Measurements from ENCODE around the gene SUPT20HL2. TPM values are rescaled to one million over a fixed set of nuclear protein-coding genes. Genes with fewer than 3 reads are reported as not detected.
"Not testable (repeated sequence)": the region's sequence is repeated elsewhere in the genome, so short reads cannot be mapped to it uniquely, and the experiment has no call there.

Gene SUPT20HL2
- total and polyA plus RNA-seq, 5 donors from 2014 or later = not detected

- not testable (repeated sequence) for H3K36me3 ChIP-seq (ENCODE audit: control insufficient read depth, insufficient read depth, low read length); H3K4me3 ChIP-seq (ENCODE audit: low read depth, low read length); H3K27ac Mint-ChIP-seq; H3K4me1 Mint-ChIP-seq; H3K4me3 Mint-ChIP-seq; H3K9me3 Mint-ChIP-seq; H3K4me1 ChIP-seq (ENCODE audit: control insufficient read depth, insufficient read depth, low read length, poor library complexity, severe bottlenecking); H3K36me3 Mint-ChIP-seq; H3K27ac ChIP-seq (ENCODE audit: insufficient read depth, low read length, poor library complexity, severe bottlenecking); ATAC-seq (ENCODE audit: low read depth in 2 of 2); H3K9me3 ChIP-seq (ENCODE audit: control insufficient read depth in 2 of 2, low read length in 2 of 2); H3K27me3 ChIP-seq (ENCODE audit: control insufficient read depth, insufficient read depth, low read length); DNase-seq
- peaks cover 11% of the 10 kb centered on the region for H3K27me3 Mint-ChIP-seq
These were observed 5.1 kb downstream of the SUPT20HL2 start for GRCh38 chrX:24308803-24309202.

GRCh38 chrX:24306440-24306839 lies 7.4 kb downstream of the SUPT20HL2 start:
- no peak overlapping the region for H3K27ac Mint-ChIP-seq
- H3K9me3 Mint-ChIP-seq = peaks cover 0 to 1% (median 0%) of the 10 kb centered on the region in 7 donors
- no peak overlapping the region for H3K27ac ChIP-seq (ENCODE audit: insufficient read depth, low read length, poor library complexity, severe bottlenecking)
- no peaks in the 10 kb centered on the region for H3K4me1 ChIP-seq (ENCODE audit: control insufficient read depth, insufficient read depth, low read length, poor library complexity, severe bottlenecking)
- DNase-seq = no peak
- H3K9me3 ChIP-seq (ENCODE audit: control insufficient read depth in 2 of 2, low read length in 2 of 2) = no peaks in the 10 kb centered on the region
- peaks cover 12% of the 10 kb centered on the region for H3K27me3 Mint-ChIP-seq
- no peaks in the 10 kb centered on the region for H3K36me3 ChIP-seq (ENCODE audit: control insufficient read depth, insufficient read depth, low read length)
- H3K4me3 Mint-ChIP-seq = no peak overlapping the region
- no peaks in the 10 kb centered on the region for H3K27me3 ChIP-seq (ENCODE audit: control insufficient read depth, insufficient read depth, low read length)
- no peak overlapping the region for H3K4me3 ChIP-seq (ENCODE audit: low read depth, low read length)
- no peak for ATAC-seq (ENCODE audit: low read depth in 2 of 2)
- no peaks in the 10 kb centered on the region for H3K36me3 Mint-ChIP-seq
- H3K4me1 Mint-ChIP-seq = no peaks in the 10 kb centered on the region

- Mint-ChIP-seq H3K4me3 (no peak overlapping the region), H3K27me3 (peaks cover 12% of the 10 kb centered on the region), H3K36me3 (no peaks in the 10 kb centered on the region), H3K4me1 (no peaks in the 10 kb centered on the region), H3K9me3 (peaks cover 0 to 1% (median 0%) of the 10 kb centered on the region in 7 donors), H3K27ac (no peak overlapping the region)
- H3K9me3 ChIP-seq (ENCODE audit: control insufficient read depth in 2 of 2, low read length in 2 of 2) = no peaks in the 10 kb centered on the region
- ATAC-seq (ENCODE audit: low read depth in 2 of 2) (no peak), DNase-seq (no peak)
- H3K36me3 ChIP-seq (ENCODE audit: control insufficient read depth, insufficient read depth, low read length) = no peaks in the 10 kb centered on the region
- H3K4me3 ChIP-seq (ENCODE audit: low read depth, low read length) = no peak overlapping the region
- H3K27me3 ChIP-seq (ENCODE audit: control insufficient read depth, insufficient read depth, low read length) = no peaks in the 10 kb centered on the region
- no peaks in the 10 kb centered on the region for H3K4me1 ChIP-seq (ENCODE audit: control insufficient read depth, insufficient read depth, low read length, poor library complexity, severe bottlenecking)
- H3K27ac ChIP-seq (ENCODE audit: insufficient read depth, low read length, poor library complexity, severe bottlenecking) = no peak overlapping the region
These were observed 8.0 kb downstream of the SUPT20HL2 start for GRCh38 chrX:24305905-24306304.

DNA sequence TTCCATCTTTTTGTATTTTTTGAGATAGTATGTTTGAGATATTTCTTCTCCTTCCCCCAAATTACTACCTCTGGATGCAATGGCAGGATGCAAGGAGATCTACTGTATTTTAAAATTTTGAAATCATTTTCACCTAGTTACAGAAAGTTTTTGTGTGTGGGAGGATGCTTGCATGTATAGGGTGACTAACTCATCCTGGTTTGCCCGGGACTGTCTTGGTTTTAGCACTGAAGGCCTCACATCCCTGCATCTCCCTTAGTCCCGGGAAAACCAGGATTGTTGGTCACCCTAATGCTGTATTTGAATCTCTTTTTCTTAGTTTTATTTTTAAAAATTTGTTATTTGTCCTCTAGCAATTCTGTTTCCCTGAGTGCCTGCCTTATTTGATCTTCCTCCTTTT lies 12.1 kb downstream of the SUPT20HL2 start:
- no peaks in the 10 kb centered on the region for H3K9me3 ChIP-seq (ENCODE audit: control insufficient read depth in 2 of 2, low read length in 2 of 2)
- H3K36me3 ChIP-seq (ENCODE audit: control insufficient read depth, insufficient read depth, low read length) = no peaks in the 10 kb centered on the region
- DNase-seq = no peak
- H3K27me3 ChIP-seq (ENCODE audit: control insufficient read depth, insufficient read depth, low read length) = peaks cover 2% of the 10 kb centered on the region
- Mint-ChIP-seq H3K36me3 (no peaks in the 10 kb centered on the region), H3K9me3 (peaks cover 0 to 1% (median 0%) of the 10 kb centered on the region in 7 donors), H3K4me3 (no peak overlapping the region), H3K27ac (no peak overlapping the region), H3K4me1 (no peaks in the 10 kb centered on the region), H3K27me3 (peaks cover 5% of the 10 kb centered on the region)
- no peak for ATAC-seq (ENCODE audit: low read depth in 2 of 2)
- H3K4me3 ChIP-seq (ENCODE audit: low read depth, low read length) = no peak overlapping the region
- H3K27ac ChIP-seq (ENCODE audit: insufficient read depth, low read length, poor library complexity, severe bottlenecking) = no peak overlapping the region
- H3K4me1 ChIP-seq (ENCODE audit: control insufficient read depth, insufficient read depth, low read length, poor library complexity, severe bottlenecking) = no peaks in the 10 kb centered on the region

DNA sequence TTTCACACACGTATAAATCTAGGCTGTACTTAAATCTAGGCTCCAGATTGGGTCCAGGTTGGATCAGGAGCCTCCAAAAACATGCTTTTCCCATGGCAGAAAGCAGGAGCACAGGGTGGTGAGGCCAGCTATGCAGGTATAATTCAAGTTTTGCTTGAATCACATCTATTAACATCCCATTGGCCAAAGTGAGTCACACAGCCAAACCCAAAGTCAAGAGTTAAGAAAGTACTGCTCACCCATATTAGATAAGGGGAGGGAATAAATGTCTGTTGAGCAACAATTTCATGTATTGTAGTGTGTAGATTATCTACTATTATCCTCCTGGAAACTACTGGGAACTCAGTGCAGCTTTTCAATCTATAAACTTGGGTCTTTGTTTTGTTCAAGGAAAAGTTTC lies 12.8 kb downstream of the SUPT20HL2 start:
- Mint-ChIP-seq H3K9me3 (peaks cover 0 to 1% (median 0%) of the 10 kb centered on the region in 7 donors), H3K27ac (no peak overlapping the region), H3K27me3 (peaks cover 5% of the 10 kb centered on the region), H3K36me3 (no peaks in the 10 kb centered on the region), H3K4me3 (no peak overlapping the region), H3K4me1 (no peaks in the 10 kb centered on the region)
- Histone ChIP-seq H3K4me3 (ENCODE audit: low read depth, low read length) (no peak overlapping the region), H3K27ac (ENCODE audit: insufficient read depth, low read length, poor library complexity, severe bottlenecking) (no peak overlapping the region), H3K36me3 (ENCODE audit: control insufficient read depth, insufficient read depth, low read length) (no peaks in the 10 kb centered on the region), H3K9me3 (ENCODE audit: control insufficient read depth in 2 of 2, low read length in 2 of 2) (no peaks in the 10 kb centered on the region), H3K4me1 (ENCODE audit: control insufficient read depth, insufficient read depth, low read length, poor library complexity, severe bottlenecking) (no peaks in the 10 kb centered on the region), H3K27me3 (ENCODE audit: control insufficient read depth, insufficient read depth, low read length) (peaks cover 2% of the 10 kb centered on the region)
- DNase-seq (no peak), ATAC-seq (ENCODE audit: low read depth in 2 of 2) (no peak)

GRCh38 chrX:24298191-24298590 lies 15.7 kb downstream of the SUPT20HL2 start:
- Histone ChIP-seq H3K4me3 (ENCODE audit: low read depth, low read length) (no peak overlapping the region), H3K27ac (ENCODE audit: insufficient read depth, low read length, poor library complexity, severe bottlenecking) (no peak overlapping the region), H3K9me3 (ENCODE audit: control insufficient read depth in 2 of 2, low read length in 2 of 2) (no peaks in the 10 kb centered on the region), H3K4me1 (ENCODE audit: control insufficient read depth, insufficient read depth, low read length, poor library complexity, severe bottlenecking) (no peaks in the 10 kb centered on the region), H3K36me3 (ENCODE audit: control insufficient read depth, insufficient read depth, low read length) (no peaks in the 10 kb centered on the region), H3K27me3 (ENCODE audit: control insufficient read depth, insufficient read depth, low read length) (peaks cover 2% of the 10 kb centered on the region)
- Mint-ChIP-seq H3K9me3 (no peaks in the 10 kb centered on the region), H3K4me3 (no peak overlapping the region), H3K27ac (no peak overlapping the region), H3K4me1 (no peaks in the 10 kb centered on the region), H3K27me3 (peaks cover 4% of the 10 kb centered on the region), H3K36me3 (no peaks in the 10 kb centered on the region)
- DNase-seq (no peak), ATAC-seq (ENCODE audit: low read depth in 2 of 2) (no peak)

- no peak overlapping the region for H3K4me3 ChIP-seq (ENCODE audit: low read depth, low read length)
These were observed 19.2 kb downstream of the SUPT20HL2 start for GRCh38 chrX:24294619-24295018.

DNA sequence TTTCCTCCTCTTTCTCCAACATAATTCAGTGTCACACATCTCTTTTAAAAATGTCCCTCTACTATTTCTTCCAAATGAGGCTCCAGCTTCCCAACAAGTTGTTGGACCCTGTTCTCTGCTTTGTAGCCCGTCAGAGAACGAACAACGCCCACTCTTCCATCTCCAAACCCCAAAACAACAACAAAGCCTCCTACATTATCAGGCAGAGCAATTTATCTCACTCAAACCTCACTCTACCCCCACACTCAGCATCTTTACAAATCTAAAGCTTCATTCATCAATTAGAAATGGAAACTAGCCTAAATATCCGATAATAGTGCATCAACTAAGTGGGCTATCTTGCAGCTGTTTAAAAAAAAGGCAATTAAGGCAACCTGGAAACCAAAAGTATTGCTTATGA lies 20.5 kb downstream of the SUPT20HL2 start:
- Mint-ChIP-seq H3K36me3 (no peaks in the 10 kb centered on the region), H3K4me3 (no peak overlapping the region), H3K27me3 (peaks cover 8% of the 10 kb centered on the region), H3K4me1 (no peaks in the 10 kb centered on the region), H3K9me3 (peaks cover 0 to 9% (median 0%) of the 10 kb centered on the region in 7 donors), H3K27ac (no peak overlapping the region)
- Histone ChIP-seq H3K36me3 (ENCODE audit: control insufficient read depth, insufficient read depth, low read length) (no peaks in the 10 kb centered on the region), H3K4me3 (ENCODE audit: low read depth, low read length) (no peak overlapping the region), H3K4me1 (ENCODE audit: control insufficient read depth, insufficient read depth, low read length, poor library complexity, severe bottlenecking) (no peaks in the 10 kb centered on the region), H3K9me3 (ENCODE audit: control insufficient read depth in 2 of 2, low read length in 2 of 2) (no peaks in the 10 kb centered on the region), H3K27ac (ENCODE audit: insufficient read depth, low read length, poor library complexity, severe bottlenecking) (no peak overlapping the region), H3K27me3 (ENCODE audit: control insufficient read depth, insufficient read depth, low read length) (peaks cover 2% of the 10 kb centered on the region)
- ATAC-seq (ENCODE audit: low read depth in 2 of 2) = no peak
- no peak for DNase-seq

More at GRCh38 chrX:24294619-24295018, 19.2 kb downstream of the SUPT20HL2 start:
- Histone ChIP-seq H3K36me3 (ENCODE audit: control insufficient read depth, insufficient read depth, low read length) (no peaks in the 10 kb centered on the region), H3K4me1 (ENCODE audit: control insufficient read depth, insufficient read depth, low read length, poor library complexity, severe bottlenecking) (no peaks in the 10 kb centered on the region), H3K9me3 (ENCODE audit: control insufficient read depth in 2 of 2, low read length in 2 of 2) (no peaks in the 10 kb centered on the region), H3K27me3 (ENCODE audit: control insufficient read depth, insufficient read depth, low read length) (peaks cover 2% of the 10 kb centered on the region), H3K27ac (ENCODE audit: insufficient read depth, low read length, poor library complexity, severe bottlenecking) (no peak overlapping the region)
- no peak overlapping the region for H3K27ac Mint-ChIP-seq
- H3K27me3 Mint-ChIP-seq = peaks cover 8% of the 10 kb centered on the region
- peaks cover 0 to 5% (median 0%) of the 10 kb centered on the region in 7 donors for H3K9me3 Mint-ChIP-seq
- DNase-seq (peak in 1 of 3 donors; percentile 16), ATAC-seq (ENCODE audit: low read depth in 2 of 2) (no peak)
- no peak overlapping the region for H3K4me3 Mint-ChIP-seq
- no peaks in the 10 kb centered on the region for H3K36me3 Mint-ChIP-seq
- H3K4me1 Mint-ChIP-seq = no peaks in the 10 kb centered on the region

All from CD4-positive, CD25-positive, alpha-beta regulatory T cell (primary cell).